ENCODE measurements around the gene PTPN6. TPM values are rescaled to one million over a fixed set of nuclear protein-coding genes. Genes with fewer than 3 reads are reported as not detected.

Gene PTPN6
- total and polyA plus RNA-seq, 2 of the 4 experiments (the other 2 are of a cell fraction): under 0.01 to 0.14 TPM

DNA sequence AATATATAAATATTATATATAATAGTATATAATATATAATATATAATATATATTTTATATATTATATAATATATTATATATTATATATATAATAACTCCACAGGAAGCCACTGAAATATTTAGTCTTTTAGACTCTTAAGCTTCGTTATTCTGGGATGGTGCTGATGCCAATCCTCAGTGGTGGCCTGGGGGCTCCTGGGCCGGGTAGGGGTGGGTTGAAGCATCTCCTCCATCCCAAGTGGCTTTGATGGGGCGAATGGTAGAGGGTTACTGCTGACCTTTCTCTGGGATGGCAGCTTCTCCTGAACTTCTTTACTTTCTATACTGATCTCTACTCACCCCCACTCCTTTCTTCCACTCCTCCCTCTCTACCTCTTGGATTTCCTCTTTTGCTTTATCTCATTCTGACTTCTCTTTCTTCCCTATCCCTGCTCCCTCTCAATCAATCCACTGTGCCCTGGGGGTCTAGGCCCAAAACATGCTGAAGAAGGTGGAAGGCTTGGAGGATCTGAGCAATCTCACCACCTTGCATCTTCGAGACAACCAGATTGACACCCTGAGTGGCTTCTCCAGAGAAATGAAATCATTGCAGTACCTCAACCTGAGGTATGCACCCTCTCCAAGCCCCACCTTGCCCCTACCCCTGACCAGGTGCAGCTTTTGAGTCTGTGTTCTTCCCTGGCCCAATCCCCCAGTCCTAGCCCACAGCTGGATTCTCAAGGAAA, 41.6 kb upstream of the PTPN6 start:
- Histone ChIP-seq H3K18ac (ENCODE audit: low read depth, low read length) (no peak overlapping the region), H4K20me1 (ENCODE audit: insufficient read depth, low read length) (no peaks in the 10 kb centered on the region), H3K4me1 (ENCODE audit: control insufficient read depth, insufficient read depth, low read length) (peaks cover 10% of the 10 kb centered on the region), H3K9me3 (ENCODE audit: control insufficient read depth, insufficient read depth, low read length) (no peaks in the 10 kb centered on the region), H3K4me2 (ENCODE audit: low read depth, low read length) (no peak overlapping the region), H2BK5ac (ENCODE audit: low read depth, low read length, poor library complexity, severe bottlenecking) (no peak overlapping the region), H3K14ac (replicated peaks; ENCODE audit: low read depth, low read length) (no peak overlapping the region), H3K9me1 (ENCODE audit: insufficient read depth, low read length) (peaks cover 4% of the 10 kb centered on the region; the same call in 1 of the 2 replicates), H3K23ac (ENCODE audit: low read depth, low read length) (no peak overlapping the region), H4K8ac (ENCODE audit: low read depth in 2 of 2, low read length in 2 of 2) (no peak overlapping the region), H3K79me1 (ENCODE audit: low read depth in 1 of 2, low read length in 2 of 2) (peaks cover 3 to 6% of the 10 kb centered on the region in 2 experiments; a peak in 2 of 4 replicates), H2BK15ac (ENCODE audit: low read depth, low read length) (no peak overlapping the region), H3K27me3 (ENCODE audit: control insufficient read depth, insufficient read depth, low read length) (no peaks in the 10 kb centered on the region), H4K5ac (ENCODE audit: low read depth, low read length) (no peak overlapping the region), H3K56ac (ENCODE audit: extremely low read depth, insufficient read depth, low read length) (no peak overlapping the region), H2AK5ac (ENCODE audit: low read depth, low read length) (no peak overlapping the region), H3K4me3 (ENCODE audit: insufficient read depth, low read depth, low read length) (no peak overlapping the region), H2AK9ac (replicated peaks; ENCODE audit: low read depth, low read length, poor library complexity) (no peak overlapping the region), H2AFZ (replicated peaks; ENCODE audit: low read length, poor library complexity) (no peak overlapping the region), H2BK120ac (ENCODE audit: low read depth, low read length) (no peak overlapping the region), H3K36me3 (ENCODE audit: control insufficient read depth, insufficient read depth, low read length) (no peaks in the 10 kb centered on the region; the same call in 1 of the 2 replicates), H4K91ac (ENCODE audit: insufficient read depth, low read depth, low read length) (no peak overlapping the region), H3K4ac (ENCODE audit: low read depth, low read length) (no peak overlapping the region), H3K27ac (ENCODE audit: insufficient read depth, low read length) (no peak overlapping the region), H2BK20ac (ENCODE audit: low read depth, low read length) (no peak overlapping the region), H3K9ac (ENCODE audit: low read depth, low read length) (no peak overlapping the region)
- WGBS, 2 experiments (ENCODE audit: extremely low coverage in 2 of 2, insufficient read length in 1 of 2): 100% methylated on average over 1 of the region's 4 CpGs; no CpG with 5 or more reads in 1 of the 2 experiments
- in situ Hi-C loops (cut with MboI; ENCODE audit: low sequenced_read_pairs): no loop called here
- TF ChIP-seq CHD1 (IDR thresholded peaks at IDR 0.05; ENCODE audit: low read depth, low read length) (no peak), MAFK (IDR thresholded peaks at IDR 0.05; ENCODE audit: low read depth, low read length) (no peak), FOS (IDR thresholded peaks at IDR 0.05; ENCODE audit: low read depth, low read length) (no peak), MXI1 (IDR thresholded peaks at IDR 0.05; ENCODE audit: borderline replicate concordance, low read depth, low read length) (no peak), RAD21 (IDR thresholded peaks at IDR 0.05; ENCODE audit: low read length) (no peak), POLR2A (IDR thresholded peaks at IDR 0.05; ENCODE audit: low read depth, low read length) (no peak), NFE2L2 (IDR thresholded peaks at IDR 0.05; ENCODE audit: low read depth, low read length) (no peak), MAZ (IDR thresholded peaks at IDR 0.05; ENCODE audit: borderline replicate concordance, low read depth, low read length) (no peak), RCOR1 (IDR thresholded peaks at IDR 0.05; ENCODE audit: insufficient replicate concordance, low read length) (no peak)
- TF ChIP-seq, protein P1, sequence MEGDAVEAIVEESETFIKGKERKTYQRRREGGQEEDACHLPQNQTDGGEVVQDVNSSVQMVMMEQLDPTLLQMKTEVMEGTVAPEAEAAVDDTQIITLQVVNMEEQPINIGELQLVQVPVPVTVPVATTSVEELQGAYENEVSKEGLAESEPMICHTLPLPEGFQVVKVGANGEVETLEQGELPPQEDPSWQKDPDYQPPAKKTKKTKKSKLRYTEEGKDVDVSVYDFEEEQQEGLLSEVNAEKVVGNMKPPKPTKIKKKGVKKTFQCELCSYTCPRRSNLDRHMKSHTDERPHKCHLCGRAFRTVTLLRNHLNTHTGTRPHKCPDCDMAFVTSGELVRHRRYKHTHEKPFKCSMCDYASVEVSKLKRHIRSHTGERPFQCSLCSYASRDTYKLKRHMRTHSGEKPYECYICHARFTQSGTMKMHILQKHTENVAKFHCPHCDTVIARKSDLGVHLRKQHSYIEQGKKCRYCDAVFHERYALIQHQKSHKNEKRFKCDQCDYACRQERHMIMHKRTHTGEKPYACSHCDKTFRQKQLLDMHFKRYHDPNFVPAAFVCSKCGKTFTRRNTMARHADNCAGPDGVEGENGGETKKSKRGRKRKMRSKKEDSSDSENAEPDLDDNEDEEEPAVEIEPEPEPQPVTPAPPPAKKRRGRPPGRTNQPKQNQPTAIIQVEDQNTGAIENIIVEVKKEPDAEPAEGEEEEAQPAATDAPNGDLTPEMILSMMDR (conservative IDR thresholded peaks at IDR 0.05; ENCODE audit: low read depth, low read length): no peak
- TF ChIP-seq, protein P2, sequence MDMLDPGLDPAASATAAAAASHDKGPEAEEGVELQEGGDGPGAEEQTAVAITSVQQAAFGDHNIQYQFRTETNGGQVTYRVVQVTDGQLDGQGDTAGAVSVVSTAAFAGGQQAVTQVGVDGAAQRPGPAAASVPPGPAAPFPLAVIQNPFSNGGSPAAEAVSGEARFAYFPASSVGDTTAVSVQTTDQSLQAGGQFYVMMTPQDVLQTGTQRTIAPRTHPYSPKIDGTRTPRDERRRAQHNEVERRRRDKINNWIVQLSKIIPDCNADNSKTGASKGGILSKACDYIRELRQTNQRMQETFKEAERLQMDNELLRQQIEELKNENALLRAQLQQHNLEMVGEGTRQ (IDR thresholded peaks at IDR 0.05; ENCODE audit: low read depth, low read length): no peak
- TF ChIP-seq, protein P3, sequence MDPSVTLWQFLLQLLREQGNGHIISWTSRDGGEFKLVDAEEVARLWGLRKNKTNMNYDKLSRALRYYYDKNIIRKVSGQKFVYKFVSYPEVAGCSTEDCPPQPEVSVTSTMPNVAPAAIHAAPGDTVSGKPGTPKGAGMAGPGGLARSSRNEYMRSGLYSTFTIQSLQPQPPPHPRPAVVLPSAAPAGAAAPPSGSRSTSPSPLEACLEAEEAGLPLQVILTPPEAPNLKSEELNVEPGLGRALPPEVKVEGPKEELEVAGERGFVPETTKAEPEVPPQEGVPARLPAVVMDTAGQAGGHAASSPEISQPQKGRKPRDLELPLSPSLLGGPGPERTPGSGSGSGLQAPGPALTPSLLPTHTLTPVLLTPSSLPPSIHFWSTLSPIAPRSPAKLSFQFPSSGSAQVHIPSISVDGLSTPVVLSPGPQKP (IDR thresholded peaks at IDR 0.05; ENCODE audit: borderline replicate concordance, low read depth, low read length): no peak
- dilution Hi-C loops (cut with HindIII; ENCODE audit: low sequenced_read_pairs, unreplicated experiment): no loop called here
- CTCF ChIA-PET: interaction anchor here (1.8 kb wide), 1 partner anchor 19 kb away, joined by 5 read pairs; no protein-coding TSS in a partner anchor
- DNase-seq (no peak), ATAC-seq (ENCODE audit: low read depth) (no peak)
- intact Hi-C loops (cut with micrococcal nuclease): no loop called here
- BruUV-seq (replicated peaks): no TSS peak
- POLR2A ChIA-PET (ENCODE audit: unreplicated experiment): no interaction called here
